ENCODE results near the gene JADE3.

JADE3 gene

DNA sequence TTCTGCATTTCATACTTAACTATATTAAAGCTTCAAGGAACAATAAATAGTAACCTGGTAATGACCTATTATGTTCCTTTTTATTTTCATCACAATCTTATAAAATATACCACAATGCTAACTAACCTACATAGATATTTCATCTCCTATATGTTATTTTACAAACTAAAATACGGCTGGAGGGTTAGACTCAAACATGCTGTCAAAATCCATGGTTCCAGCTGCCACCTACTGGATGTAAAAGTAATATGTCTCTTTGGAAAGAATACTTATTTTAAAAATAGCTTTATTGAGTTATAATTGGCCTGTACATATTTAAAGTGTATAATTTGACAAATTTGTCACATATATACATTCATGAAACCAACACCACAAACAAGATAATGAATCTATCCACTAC lies 181.0 kb downstream of the JADE3 start:
- TF ChIP-seq, protein P1, sequence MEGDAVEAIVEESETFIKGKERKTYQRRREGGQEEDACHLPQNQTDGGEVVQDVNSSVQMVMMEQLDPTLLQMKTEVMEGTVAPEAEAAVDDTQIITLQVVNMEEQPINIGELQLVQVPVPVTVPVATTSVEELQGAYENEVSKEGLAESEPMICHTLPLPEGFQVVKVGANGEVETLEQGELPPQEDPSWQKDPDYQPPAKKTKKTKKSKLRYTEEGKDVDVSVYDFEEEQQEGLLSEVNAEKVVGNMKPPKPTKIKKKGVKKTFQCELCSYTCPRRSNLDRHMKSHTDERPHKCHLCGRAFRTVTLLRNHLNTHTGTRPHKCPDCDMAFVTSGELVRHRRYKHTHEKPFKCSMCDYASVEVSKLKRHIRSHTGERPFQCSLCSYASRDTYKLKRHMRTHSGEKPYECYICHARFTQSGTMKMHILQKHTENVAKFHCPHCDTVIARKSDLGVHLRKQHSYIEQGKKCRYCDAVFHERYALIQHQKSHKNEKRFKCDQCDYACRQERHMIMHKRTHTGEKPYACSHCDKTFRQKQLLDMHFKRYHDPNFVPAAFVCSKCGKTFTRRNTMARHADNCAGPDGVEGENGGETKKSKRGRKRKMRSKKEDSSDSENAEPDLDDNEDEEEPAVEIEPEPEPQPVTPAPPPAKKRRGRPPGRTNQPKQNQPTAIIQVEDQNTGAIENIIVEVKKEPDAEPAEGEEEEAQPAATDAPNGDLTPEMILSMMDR (IDR thresholded peaks at IDR 0.05; ENCODE audit: borderline replicate concordance, control extremely low read depth, extremely low read depth, insufficient read depth, missing control alignments): no peak
- in situ Hi-C loops (cut with MboI; ENCODE audit: low sequenced_read_pairs, unreplicated experiment): no loop called here
- DNase-seq (ENCODE audit: low spot score): peak; percentile 25

DNA sequence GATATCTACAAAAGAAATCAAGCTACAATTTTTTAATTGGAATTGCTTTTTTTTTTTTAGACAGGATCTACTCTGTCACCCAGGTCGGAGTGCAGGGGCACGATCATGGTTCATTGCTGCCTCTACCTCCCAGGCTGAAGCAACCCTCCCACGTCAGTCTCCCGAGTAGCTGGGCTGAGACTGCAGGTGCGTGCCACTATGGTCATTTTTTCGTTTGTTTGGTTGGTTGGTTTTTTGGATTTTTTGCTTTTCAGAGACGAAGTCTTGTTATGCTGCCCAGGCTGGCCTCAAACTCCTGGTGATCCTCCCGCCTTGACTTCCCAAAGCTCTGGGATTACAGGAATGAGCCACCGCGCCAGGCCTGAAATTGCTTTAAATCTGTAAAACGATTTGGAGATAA lies 181.6 kb downstream of the JADE3 start:
- DNase-seq (ENCODE audit: low spot score): no peak
- TF ChIP-seq, protein P1 (IDR thresholded peaks at IDR 0.05; ENCODE audit: borderline replicate concordance, control extremely low read depth, extremely low read depth, insufficient read depth, missing control alignments): no peak
- in situ Hi-C loops (cut with MboI; ENCODE audit: low sequenced_read_pairs, unreplicated experiment): no loop called here

- TF ChIP-seq, protein P1 (IDR thresholded peaks at IDR 0.05; ENCODE audit: borderline replicate concordance, control extremely low read depth, extremely low read depth, insufficient read depth, missing control alignments): no peak
- DNase-seq (ENCODE audit: low spot score): no peak
- in situ Hi-C loops (cut with MboI; ENCODE audit: low sequenced_read_pairs, unreplicated experiment): no loop called here
These were observed 184.8 kb downstream of the JADE3 start for GRCh38 chrX:47097018-47097417.

GRCh38 chrX:47098338-47099094 lies 186.3 kb downstream of the JADE3 start:
- DNase-seq (ENCODE audit: low spot score): no peak
- TF ChIP-seq, protein P1 (IDR thresholded peaks at IDR 0.05; ENCODE audit: borderline replicate concordance, control extremely low read depth, extremely low read depth, insufficient read depth, missing control alignments): no peak
- in situ Hi-C loops (cut with MboI; ENCODE audit: low sequenced_read_pairs, unreplicated experiment): no loop called here

DNA sequence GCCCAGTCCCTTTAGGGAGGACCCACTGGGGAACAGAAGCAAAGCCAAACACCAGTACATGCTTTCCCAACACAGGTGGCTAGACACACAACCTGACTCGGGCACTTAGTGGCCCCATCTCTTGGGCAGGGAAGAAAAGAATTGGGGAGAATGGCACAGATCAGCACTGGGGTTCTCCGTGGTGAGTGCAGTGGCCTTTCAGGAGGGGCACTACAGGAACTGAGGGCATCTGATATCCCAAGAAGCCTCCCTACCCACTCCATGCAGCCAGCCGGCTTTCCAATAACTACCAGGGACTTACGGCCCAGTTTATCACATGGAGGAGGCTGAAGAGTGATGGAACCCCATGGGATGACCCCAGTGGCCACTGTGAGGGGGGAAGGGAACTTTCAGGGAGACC lies 189.0 kb downstream of the JADE3 start:
- in situ Hi-C loops (cut with MboI; ENCODE audit: low sequenced_read_pairs, unreplicated experiment): no loop called here
- TF ChIP-seq, protein P1 (IDR thresholded peaks at IDR 0.05; ENCODE audit: borderline replicate concordance, control extremely low read depth, extremely low read depth, insufficient read depth, missing control alignments): no peak
- no peak for DNase-seq (ENCODE audit: low spot score)

All from GM13976 (cell line).